ENCODE data around the gene PCDH19.

DNA sequence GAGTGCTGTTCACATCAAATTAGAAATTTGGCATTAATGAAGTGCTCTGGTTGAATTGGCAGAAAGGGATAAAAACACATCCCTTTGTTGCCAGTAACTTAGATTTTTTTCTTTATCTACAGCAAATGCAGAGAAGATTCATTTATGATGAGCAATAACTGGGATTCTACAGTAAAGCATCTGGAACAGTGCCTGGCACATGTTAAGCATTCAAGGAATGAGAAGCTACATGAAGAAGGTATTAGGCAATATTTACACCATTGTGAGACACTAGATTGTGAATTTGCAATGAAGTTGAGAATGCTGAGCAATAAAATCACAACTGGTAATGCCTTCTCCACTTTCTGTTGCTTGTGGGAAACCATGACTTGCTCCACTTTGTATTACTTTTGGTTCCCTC lies 33.5 kb downstream of the PCDH19 start:
- TF ChIP-seq, protein P1, sequence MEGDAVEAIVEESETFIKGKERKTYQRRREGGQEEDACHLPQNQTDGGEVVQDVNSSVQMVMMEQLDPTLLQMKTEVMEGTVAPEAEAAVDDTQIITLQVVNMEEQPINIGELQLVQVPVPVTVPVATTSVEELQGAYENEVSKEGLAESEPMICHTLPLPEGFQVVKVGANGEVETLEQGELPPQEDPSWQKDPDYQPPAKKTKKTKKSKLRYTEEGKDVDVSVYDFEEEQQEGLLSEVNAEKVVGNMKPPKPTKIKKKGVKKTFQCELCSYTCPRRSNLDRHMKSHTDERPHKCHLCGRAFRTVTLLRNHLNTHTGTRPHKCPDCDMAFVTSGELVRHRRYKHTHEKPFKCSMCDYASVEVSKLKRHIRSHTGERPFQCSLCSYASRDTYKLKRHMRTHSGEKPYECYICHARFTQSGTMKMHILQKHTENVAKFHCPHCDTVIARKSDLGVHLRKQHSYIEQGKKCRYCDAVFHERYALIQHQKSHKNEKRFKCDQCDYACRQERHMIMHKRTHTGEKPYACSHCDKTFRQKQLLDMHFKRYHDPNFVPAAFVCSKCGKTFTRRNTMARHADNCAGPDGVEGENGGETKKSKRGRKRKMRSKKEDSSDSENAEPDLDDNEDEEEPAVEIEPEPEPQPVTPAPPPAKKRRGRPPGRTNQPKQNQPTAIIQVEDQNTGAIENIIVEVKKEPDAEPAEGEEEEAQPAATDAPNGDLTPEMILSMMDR (IDR thresholded peaks at IDR 0.05) = no peak
- TF ChIP-seq POLR2A (IDR thresholded peaks at IDR 0.05) = no peak
- TF ChIP-seq POLR2AphosphoS5 (IDR thresholded peaks at IDR 0.05) = no peak
- TF ChIP-seq EP300 (IDR thresholded peaks at IDR 0.05; ENCODE audit: low read depth) = no peak
